ENCODE results near the gene KDM2A.

DNA sequence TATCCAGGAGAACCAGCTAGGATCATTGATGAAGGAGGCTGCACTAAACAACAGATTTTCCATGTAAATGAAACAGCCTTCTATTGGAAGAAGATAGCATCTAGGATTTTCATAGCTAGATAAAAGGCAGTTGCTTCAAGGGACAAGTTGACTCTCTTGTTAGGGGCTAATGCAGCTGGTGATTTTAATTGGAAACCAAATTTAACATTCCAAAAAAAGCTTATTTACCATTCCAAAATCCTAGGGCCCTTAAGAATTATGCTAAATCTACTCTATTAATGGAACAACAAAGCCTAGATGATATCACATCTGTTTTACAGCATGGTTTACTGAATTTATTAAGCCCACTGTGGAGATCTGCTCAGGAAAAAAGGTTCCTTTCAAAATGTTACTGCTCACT, 80.7 kb downstream of the KDM2A start:
- TF ChIP-seq, protein P1, sequence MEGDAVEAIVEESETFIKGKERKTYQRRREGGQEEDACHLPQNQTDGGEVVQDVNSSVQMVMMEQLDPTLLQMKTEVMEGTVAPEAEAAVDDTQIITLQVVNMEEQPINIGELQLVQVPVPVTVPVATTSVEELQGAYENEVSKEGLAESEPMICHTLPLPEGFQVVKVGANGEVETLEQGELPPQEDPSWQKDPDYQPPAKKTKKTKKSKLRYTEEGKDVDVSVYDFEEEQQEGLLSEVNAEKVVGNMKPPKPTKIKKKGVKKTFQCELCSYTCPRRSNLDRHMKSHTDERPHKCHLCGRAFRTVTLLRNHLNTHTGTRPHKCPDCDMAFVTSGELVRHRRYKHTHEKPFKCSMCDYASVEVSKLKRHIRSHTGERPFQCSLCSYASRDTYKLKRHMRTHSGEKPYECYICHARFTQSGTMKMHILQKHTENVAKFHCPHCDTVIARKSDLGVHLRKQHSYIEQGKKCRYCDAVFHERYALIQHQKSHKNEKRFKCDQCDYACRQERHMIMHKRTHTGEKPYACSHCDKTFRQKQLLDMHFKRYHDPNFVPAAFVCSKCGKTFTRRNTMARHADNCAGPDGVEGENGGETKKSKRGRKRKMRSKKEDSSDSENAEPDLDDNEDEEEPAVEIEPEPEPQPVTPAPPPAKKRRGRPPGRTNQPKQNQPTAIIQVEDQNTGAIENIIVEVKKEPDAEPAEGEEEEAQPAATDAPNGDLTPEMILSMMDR (IDR thresholded peaks at IDR 0.05; ENCODE audit: insufficient read depth, low read length), result no peak
- TF ChIP-seq POLR2AphosphoS5 (IDR thresholded peaks at IDR 0.05; ENCODE audit: low read depth) (no peak), GABPA (IDR thresholded peaks at IDR 0.05; ENCODE audit: low read depth) (no peak), SPI1 (IDR thresholded peaks at IDR 0.05; ENCODE audit: borderline replicate concordance, low read depth) (no peak)
- TF ChIP-seq, protein P2, sequence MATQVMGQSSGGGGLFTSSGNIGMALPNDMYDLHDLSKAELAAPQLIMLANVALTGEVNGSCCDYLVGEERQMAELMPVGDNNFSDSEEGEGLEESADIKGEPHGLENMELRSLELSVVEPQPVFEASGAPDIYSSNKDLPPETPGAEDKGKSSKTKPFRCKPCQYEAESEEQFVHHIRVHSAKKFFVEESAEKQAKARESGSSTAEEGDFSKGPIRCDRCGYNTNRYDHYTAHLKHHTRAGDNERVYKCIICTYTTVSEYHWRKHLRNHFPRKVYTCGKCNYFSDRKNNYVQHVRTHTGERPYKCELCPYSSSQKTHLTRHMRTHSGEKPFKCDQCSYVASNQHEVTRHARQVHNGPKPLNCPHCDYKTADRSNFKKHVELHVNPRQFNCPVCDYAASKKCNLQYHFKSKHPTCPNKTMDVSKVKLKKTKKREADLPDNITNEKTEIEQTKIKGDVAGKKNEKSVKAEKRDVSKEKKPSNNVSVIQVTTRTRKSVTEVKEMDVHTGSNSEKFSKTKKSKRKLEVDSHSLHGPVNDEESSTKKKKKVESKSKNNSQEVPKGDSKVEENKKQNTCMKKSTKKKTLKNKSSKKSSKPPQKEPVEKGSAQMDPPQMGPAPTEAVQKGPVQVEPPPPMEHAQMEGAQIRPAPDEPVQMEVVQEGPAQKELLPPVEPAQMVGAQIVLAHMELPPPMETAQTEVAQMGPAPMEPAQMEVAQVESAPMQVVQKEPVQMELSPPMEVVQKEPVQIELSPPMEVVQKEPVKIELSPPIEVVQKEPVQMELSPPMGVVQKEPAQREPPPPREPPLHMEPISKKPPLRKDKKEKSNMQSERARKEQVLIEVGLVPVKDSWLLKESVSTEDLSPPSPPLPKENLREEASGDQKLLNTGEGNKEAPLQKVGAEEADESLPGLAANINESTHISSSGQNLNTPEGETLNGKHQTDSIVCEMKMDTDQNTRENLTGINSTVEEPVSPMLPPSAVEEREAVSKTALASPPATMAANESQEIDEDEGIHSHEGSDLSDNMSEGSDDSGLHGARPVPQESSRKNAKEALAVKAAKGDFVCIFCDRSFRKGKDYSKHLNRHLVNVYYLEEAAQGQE (IDR thresholded peaks at IDR 0.05; ENCODE audit: insufficient replicate concordance, low read depth), result no peak

All from HL-60 (cell line).